Neural cell (in vitro differentiated cells): Measurements from ENCODE around the gene VAMP1. TPM values are rescaled to one million over a fixed set of nuclear protein-coding genes. Genes with fewer than 3 reads are reported as not detected.
A peak's percentile ranks its signal among the peaks of the same experiment; 100 is the strongest.

Source experiments
- H2AFZ ChIP-seq: fragments of 200-600, 300-800 bp; sonication (generic), shearing (Covaris generic); 2 replicates; pipeline ENCODE4 v1.6.0; 2014; ENCODE audit warnings: low read depth, mild to moderate bottlenecking, antibody characterized with exemption, low read length, moderate library complexity
- H3F3A ChIP-seq: fragments of 200-600 bp; shearing (Covaris generic); 2 replicates; pipeline ENCODE4 v1.6.1; 2016; ENCODE audit warnings: mild to moderate bottlenecking, moderate library complexity, mixed read lengths, antibody characterized with exemption, low read length; ENCODE audit not compliant: insufficient read depth, poor library complexity, severe bottlenecking
- H3K27ac ChIP-seq: fragments of 200-600, 300-800 bp; sonication (generic), shearing (Covaris generic); 2 replicates; pipeline ENCODE4 v1.5.1; 2014; ENCODE audit warnings: mild to moderate bottlenecking, low read length, moderate library complexity
- H3K27me3 ChIP-seq: fragments of 300-800, 200-600 bp; sonication (generic), shearing (Covaris generic); 2 replicates; pipeline ENCODE4 v1.6.0; 2014; ENCODE audit warnings: mild to moderate bottlenecking, low read depth, low read length, moderate library complexity; ENCODE audit not compliant: insufficient read depth
- H3K36me3 ChIP-seq: fragments of 300-800, 200-600 bp; sonication (generic), shearing (Covaris generic); 2 replicates; pipeline ENCODE4 v1.5.1; 2014; ENCODE audit warnings: mild to moderate bottlenecking, antibody characterized with exemption, low read length, moderate library complexity; ENCODE audit not compliant: insufficient read depth
- H3K4me2 ChIP-seq: fragments of 300-800, 200-600 bp; sonication (generic), shearing (Covaris generic); 2 replicates; pipeline ENCODE4 v1.6.0; 2014; ENCODE audit warnings: mild to moderate bottlenecking, low read length
- H3K4me3 ChIP-seq: fragments of 300-800, 200-600 bp; sonication (generic), shearing (Covaris generic); 2 replicates; pipeline ENCODE4 v1.5.1; 2014; ENCODE audit warnings: mild to moderate bottlenecking, low read length, moderate library complexity
- H3K79me2 ChIP-seq: fragments of 200-600 bp; shearing (Covaris generic); replicated peaks from 2 replicates; pipeline ENCODE4 v1.6.0; 2014; ENCODE audit warnings: mild to moderate bottlenecking, low read length, moderate library complexity; ENCODE audit not compliant: insufficient read depth
- H3K9ac ChIP-seq: fragments of 300-800, 200-600 bp; sonication (generic), shearing (Covaris generic); 2 replicates; pipeline ENCODE4 v1.6.1; 2016; ENCODE audit warnings: mild to moderate bottlenecking, low read length, mixed read lengths
- H3K9me2 ChIP-seq: fragments of 200-600 bp; shearing (Covaris generic); 2 replicates; pipeline ENCODE4 v1.6.1; 2016; ENCODE audit warnings: mild to moderate bottlenecking, low read length, mixed read lengths; ENCODE audit not compliant: insufficient read depth
- H3K9me3 ChIP-seq: fragments of 200-600, 300-800 bp; sonication (generic), shearing (Covaris generic); 2 replicates; pipeline ENCODE4 v1.6.1; 2016; ENCODE audit warnings: mild to moderate bottlenecking, mixed run types, low read length, moderate library complexity, mixed read lengths
- H4K20me1 ChIP-seq: fragments of 200-600 bp; shearing (Covaris generic); 2 replicates; pipeline ENCODE4 v1.6.1; 2016; ENCODE audit warnings: mild to moderate bottlenecking, mixed run types; ENCODE audit not compliant: insufficient read depth
- EP300 ChIP-seq: fragments of 450-650 bp; conservative IDR thresholded peaks from 2 replicates; pipeline ENCODE4 v1.6.1; 2014; ENCODE audit warnings: antibody characterized with exemption, mild to moderate bottlenecking, moderate library complexity; ENCODE audit not compliant: poor library complexity, severe bottlenecking
- EZH2 ChIP-seq: fragments of 200-600, 300-800 bp; shearing (Covaris generic), sonication (generic); IDR thresholded peaks from 2 replicates; pipeline ENCODE4 v1.6.1; 2014; ENCODE audit warnings: antibody characterized with exemption, low read length, borderline replicate concordance, mild to moderate bottlenecking; ENCODE audit not compliant: insufficient read depth, poor library complexity, severe bottlenecking
- MXI1 ChIP-seq: fragments of 450-650 bp; conservative IDR thresholded peaks from 2 replicates; pipeline ENCODE4 v1.6.1; 2014; ENCODE audit warnings: antibody characterized with exemption, mild to moderate bottlenecking; ENCODE audit not compliant: poor library complexity, severe bottlenecking
- POLR2AphosphoS5 ChIP-seq: IDR thresholded peaks from 2 replicates; pipeline ENCODE4 v1.6.1; 2012
- RAD21 ChIP-seq: fragments of 450-650 bp; conservative IDR thresholded peaks from 2 replicates; pipeline ENCODE4 v1.6.1; 2014; ENCODE audit warnings: antibody characterized with exemption, mild to moderate bottlenecking, moderate library complexity
- REST ChIP-seq: IDR thresholded peaks from 2 replicates; pipeline ENCODE4 v1.6.1; 2012; ENCODE audit warnings: borderline replicate concordance
- SMC3 ChIP-seq: fragments of 450-650 bp; conservative IDR thresholded peaks from 2 replicates; pipeline ENCODE4 v1.6.1; 2014; ENCODE audit warnings: antibody characterized with exemption, mild to moderate bottlenecking, moderate library complexity; ENCODE audit not compliant: poor library complexity
- TAF1 ChIP-seq: IDR thresholded peaks from 2 replicates; pipeline ENCODE4 v1.6.1; 2012; ENCODE audit warnings: low read depth
- polyA plus RNA-seq: library from polyadenylated mRNA; depleted of rRNA; stranded (reverse); fragments of >200 nt; gene quantifications from 2 replicates; pipeline ENCODE4 v1.2.3, GENCODE V29; 2014
- TF ChIP-seq, protein P1 (sequence below): fragments of 450-650 bp; IDR thresholded peaks from 2 replicates; pipeline ENCODE4 v1.5.1; 2014; ENCODE audit warnings: antibody characterized with exemption, mild to moderate bottlenecking, moderate library complexity; ENCODE audit not compliant: poor library complexity, severe bottlenecking

The VAMP1 gene
- polyA plus RNA-seq, 1 donor from 2014 or later, result 4.3 TPM

GRCh38 chr12:6471989-6472360 is 1.5 kb upstream of the VAMP1 start:
- no peak overlapping the region for H3K9ac ChIP-seq
- H3F3A ChIP-seq, result no peaks in the 10 kb centered on the region
- H3K4me2 ChIP-seq, result no peak overlapping the region
- no peak for TF ChIP-seq EP300
- TF ChIP-seq EZH2, result no peak
- TF ChIP-seq SMC3, result no peak
- TF ChIP-seq RAD21, result no peak
- TF ChIP-seq TAF1, result no peak
- TF ChIP-seq POLR2AphosphoS5, result no peak
- TF ChIP-seq, protein P1, sequence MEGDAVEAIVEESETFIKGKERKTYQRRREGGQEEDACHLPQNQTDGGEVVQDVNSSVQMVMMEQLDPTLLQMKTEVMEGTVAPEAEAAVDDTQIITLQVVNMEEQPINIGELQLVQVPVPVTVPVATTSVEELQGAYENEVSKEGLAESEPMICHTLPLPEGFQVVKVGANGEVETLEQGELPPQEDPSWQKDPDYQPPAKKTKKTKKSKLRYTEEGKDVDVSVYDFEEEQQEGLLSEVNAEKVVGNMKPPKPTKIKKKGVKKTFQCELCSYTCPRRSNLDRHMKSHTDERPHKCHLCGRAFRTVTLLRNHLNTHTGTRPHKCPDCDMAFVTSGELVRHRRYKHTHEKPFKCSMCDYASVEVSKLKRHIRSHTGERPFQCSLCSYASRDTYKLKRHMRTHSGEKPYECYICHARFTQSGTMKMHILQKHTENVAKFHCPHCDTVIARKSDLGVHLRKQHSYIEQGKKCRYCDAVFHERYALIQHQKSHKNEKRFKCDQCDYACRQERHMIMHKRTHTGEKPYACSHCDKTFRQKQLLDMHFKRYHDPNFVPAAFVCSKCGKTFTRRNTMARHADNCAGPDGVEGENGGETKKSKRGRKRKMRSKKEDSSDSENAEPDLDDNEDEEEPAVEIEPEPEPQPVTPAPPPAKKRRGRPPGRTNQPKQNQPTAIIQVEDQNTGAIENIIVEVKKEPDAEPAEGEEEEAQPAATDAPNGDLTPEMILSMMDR, result no peak
- H4K20me1 ChIP-seq, result no peaks in the 10 kb centered on the region
- H3K9me3 ChIP-seq, result no peaks in the 10 kb centered on the region
- no peak overlapping the region for H2AFZ ChIP-seq
- no peaks in the 10 kb centered on the region for H3K9me2 ChIP-seq
- no peaks in the 10 kb centered on the region for H3K36me3 ChIP-seq
- no peak overlapping the region for H3K27ac ChIP-seq
- H3K4me3 ChIP-seq, result no peak overlapping the region
- H3K27me3 ChIP-seq, result no peaks in the 10 kb centered on the region
- no peaks in the 10 kb centered on the region for H3K79me2 ChIP-seq

- Histone ChIP-seq H3K4me2 (peak overlapping the region; percentile 80), H3F3A (no peaks in the 10 kb centered on the region), H4K20me1 (no peaks in the 10 kb centered on the region), H3K4me3 (peak overlapping the region; percentile 80), H3K27ac (no peak overlapping the region), H3K79me2 (no peaks in the 10 kb centered on the region), H3K9ac (peak overlapping the region; percentile 57), H2AFZ (peak overlapping the region; percentile 80), H3K27me3 (no peaks in the 10 kb centered on the region), H3K36me3 (no peaks in the 10 kb centered on the region), H3K9me2 (no peaks in the 10 kb centered on the region), H3K9me3 (no peaks in the 10 kb centered on the region)
- TF ChIP-seq REST (no peak), POLR2AphosphoS5 (no peak), EP300 (no peak), EZH2 (no peak), SMC3 (no peak), RAD21 (no peak), TAF1 (no peak), MXI1 (no peak)
- TF ChIP-seq, protein P1, result no peak
Observed at GRCh38 chr12:6469609-6470374, 685 bp downstream of the VAMP1 start.
